Spleen (tissue), 11 donors: Measurements from ENCODE around the gene CTDSPL. TPM values are rescaled to one million over a fixed set of nuclear protein-coding genes. Genes with fewer than 3 reads are reported as not detected.

Source experiments
- DNase-seq: peaks from one replicate; pipeline ENCODE4 v3.0.0-alpha.2; 2020
- H3K27ac ChIP-seq, 8 donors: fragments of 200-600 bp; sonication (generic) in 7 of 8; 1 replicate in 4 of 8; 2 replicates in 4 of 8; pipeline versions ENCODE4 v1.5.0 to v1.8.0; 2016 to 2021; ENCODE audit warnings: inconsistent platforms in 4 of 8, mild to moderate bottlenecking in 4 of 8, moderate library complexity in 1 of 8
- H3K27me3 ChIP-seq, 7 donors: fragments of 200-600 bp; sonication (generic) in 6 of 7; replicated peaks in 1 of 7; 1 replicate in 4 of 7; 2 replicates in 3 of 7; pipeline versions ENCODE4 v1.5.0 to v1.8.0; 2016 to 2021; ENCODE audit warnings: inconsistent platforms in 3 of 7, mild to moderate bottlenecking in 1 of 7
- H3K36me3 ChIP-seq, 6 donors: fragments of 200-600 bp; sonication (generic) in 5 of 6; 1 replicate in 4 of 6; 2 replicates in 2 of 6; pipeline versions ENCODE4 v1.5.0 to v1.8.0; 2016 to 2021; ENCODE audit warnings: inconsistent platforms in 2 of 6
- H3K4me1 ChIP-seq, 6 donors: fragments of 200-600 bp; sonication (generic) in 5 of 6; 1 replicate in 3 of 6; 2 replicates in 3 of 6; pipeline versions ENCODE4 v1.5.0 to v1.8.0; 2016 to 2021; ENCODE audit warnings: inconsistent platforms in 3 of 6
- H3K4me3 ChIP-seq, 8 donors: fragments of 200-600 bp; sonication (generic) in 7 of 8; 1 replicate in 4 of 8; 2 replicates in 4 of 8; pipeline versions ENCODE4 v1.5.0 to v1.8.0; 2016 to 2021; ENCODE audit warnings: inconsistent platforms in 4 of 8, mild to moderate bottlenecking in 4 of 8, moderate library complexity in 2 of 8
- H3K9me3 ChIP-seq, 8 donors: fragments of 200-600 bp; sonication (generic) in 7 of 8; 1 replicate in 4 of 8; 2 replicates in 4 of 8; pipeline versions ENCODE4 v1.5.0 to v1.8.0; 2016 to 2021; ENCODE audit warnings: inconsistent platforms in 4 of 8
- CTCF ChIP-seq, 11 experiments: fragments of 200-600 bp in 7 of 11; fragments of 450-650 bp in 4 of 11; sonication (generic) in 4 of 11; IDR thresholded peaks in 8 of 11; conservative IDR thresholded peaks in 3 of 11; 1 replicate in 7 of 11; 2 replicates in 4 of 11; pipeline versions ENCODE4 v1.4.0 to v1.8.0; 2016 to 2021; ENCODE audit warnings: antibody characterized with exemption in 11 of 11, inconsistent platforms in 4 of 11, mild to moderate bottlenecking in 1 of 11
- POLR2A ChIP-seq, 3 donors: fragments of 450-650 bp; IDR thresholded peaks; one replicate each; pipeline ENCODE4 v1.5.1; 2017; ENCODE audit warnings: antibody characterized with exemption in 3 of 3, mild to moderate bottlenecking in 1 of 3
- POLR2AphosphoS5 ChIP-seq, 3 donors: sonication (generic); formaldehyde crosslinking; IDR thresholded peaks; one replicate each; pipeline ENCODE4 v1.5.1; 2017; ENCODE audit warnings: antibody characterized with exemption in 3 of 3
- WGBS, 5 donors: extraction: QIAGEN DNeasy Blood & Tissue Kit in 3 of 5; methylation state at CpG; one replicate each; pipeline versions ENCODE4 v1.1.5 to v1.1.7; 2013 to 2018; 5-methylcytosine and 5-hydroxymethylcytosine counted together
- intact Hi-C: fragments of 100-400 bp; cut with DNase I; formaldehyde crosslinking; loops from one replicate; pipeline ENCODE4 v1.15.0; 2023; ENCODE audit warnings: low total_unique reads
- polyA plus RNA-seq, 3 donors: library from polyadenylated mRNA; stranded (reverse); fragments of 200-250 nt; gene quantifications; one replicate each; pipeline ENCODE4 v1.2.1, GENCODE V29; 2013
- total RNA-seq, 7 donors: library from RNA; depleted of rRNA in 3 of 7; stranded (reverse); fragments of >200 nt in 3 of 7; fragmentation: NEBNext Ultra II Directional in 4 of 7; extraction: Animal tissue kit (Norgen Biotek cat#: 25700) in 4 of 7; gene quantifications; one replicate each; pipeline versions ENCODE4 v1.1.0 to v1.2.1, GENCODE V29; 2016 to 2021
- donor health status: healthy with polysubstance abuse.
- donor health status: DM: no; HTN: no; CAD: no; lungs with moderate emphysema.
- donor health status: DM: no; HTN: no; CAD: no.
- donor health status: Bipolar disorder and iron deficiency.
- donor health status: healthy.
- donor health status: DM: no; HTN: no; CAD: no.
- donor health status: DM: yes; HTN: yes; CAD: no.

CTDSPL gene
- total and polyA plus RNA-seq, 10 donors = 3.9 to 46.0 (median 26.2) TPM

GRCh38 chr3:37847689-37848088, 14.0 kb upstream of the CTDSPL start:
- 53 to 78% (median 75%) methylated on average over 4 of the region's 4 CpGs for WGBS, 5 donors
- H3K4me1 ChIP-seq = no peaks in the 10 kb centered on the region
- no peak overlapping the region for H3K27ac ChIP-seq
- TF ChIP-seq POLR2AphosphoS5 (IDR thresholded peaks at IDR 0.05) = no peak
- TF ChIP-seq CTCF (IDR thresholded peaks at IDR 0.05 in 8 of 11, conservative IDR thresholded peaks at IDR 0.05 in 3 of 11) = no peak
- no peak for TF ChIP-seq POLR2A (IDR thresholded peaks at IDR 0.05)
- peaks cover 0 to 14% (median 0%) of the 10 kb centered on the region in 6 donors for H3K36me3 ChIP-seq
- H3K9me3 ChIP-seq = peaks cover 0 to 3% (median 0%) of the 10 kb centered on the region in 8 donors
- no peak overlapping the region for H3K4me3 ChIP-seq
- intact Hi-C loops = no loop called here
- no peaks in the 10 kb centered on the region for H3K27me3 ChIP-seq
- no peak for DNase-seq

GRCh38 chr3:37849146-37849923, 12.3 kb upstream of the CTDSPL start:
- peaks cover 0 to 14% (median 0%) of the 10 kb centered on the region in 6 donors for H3K36me3 ChIP-seq
- 87 to 94% (median 92%) methylated on average over 11 of the region's 11 CpGs for WGBS, 5 donors
- intact Hi-C loops = no loop called here

GRCh38 chr3:37852097-37852496, 9.6 kb upstream of the CTDSPL start:
- peaks cover 0 to 14% (median 0%) of the 10 kb centered on the region in 6 donors for H3K36me3 ChIP-seq
- no peaks in the 10 kb centered on the region for H3K27me3 ChIP-seq
- peaks cover 0 to 3% (median 0%) of the 10 kb centered on the region in 6 donors for H3K4me1 ChIP-seq
- DNase-seq = peak; percentile 14
- intact Hi-C loops = no loop called here
- no peak overlapping the region for H3K27ac ChIP-seq
- H3K4me3 ChIP-seq = no peak overlapping the region
- no peak for TF ChIP-seq POLR2A (IDR thresholded peaks at IDR 0.05)
- no peaks in the 10 kb centered on the region for H3K9me3 ChIP-seq
- 80 to 95% (median 89%) methylated on average over 1 of the region's 1 CpG for WGBS, 5 donors

More at GRCh38 chr3:37849146-37849923, 12.3 kb upstream of the CTDSPL start:
- DNase-seq = no peak
- Histone ChIP-seq H3K4me3 (no peak overlapping the region), H3K27ac (no peak overlapping the region), H3K9me3 (peaks cover 0 to 3% (median 0%) of the 10 kb centered on the region in 8 donors), H3K27me3 (no peaks in the 10 kb centered on the region), H3K4me1 (no peaks in the 10 kb centered on the region)
- TF ChIP-seq POLR2A (IDR thresholded peaks at IDR 0.05) (no peak), CTCF (IDR thresholded peaks at IDR 0.05 in 8 of 11, conservative IDR thresholded peaks at IDR 0.05 in 3 of 11) (no peak), POLR2AphosphoS5 (IDR thresholded peaks at IDR 0.05) (no peak)

- 88 to 95% (median 92%) methylated on average over 1 of the region's 1 CpG for WGBS, 5 donors
- DNase-seq = peak; percentile 41
- Histone ChIP-seq H3K27ac (no peak overlapping the region), H3K4me3 (no peak overlapping the region), H3K36me3 (peaks cover 0 to 14% (median 0%) of the 10 kb centered on the region in 6 donors), H3K4me1 (peaks cover 0 to 3% (median 0%) of the 10 kb centered on the region in 6 donors), H3K9me3 (no peaks in the 10 kb centered on the region), H3K27me3 (no peaks in the 10 kb centered on the region)
- intact Hi-C loops = no loop called here
- TF ChIP-seq POLR2A (IDR thresholded peaks at IDR 0.05) (no peak), CTCF (IDR thresholded peaks at IDR 0.05 in 8 of 11, conservative IDR thresholded peaks at IDR 0.05 in 3 of 11) (no peak), POLR2AphosphoS5 (IDR thresholded peaks at IDR 0.05) (no peak)
These were observed 8.9 kb upstream of the CTDSPL start for GRCh38 chr3:37852771-37853170.
